SK-N-SH (cell line): Measurements from ENCODE around the gene QTRT2. TPM values are rescaled to one million over a fixed set of nuclear protein-coding genes. Genes with fewer than 3 reads are reported as not detected.

Experiments used
- CTCF ChIA-PET: fragments of 300-600, 350-600 bp; formaldehyde crosslinking; extraction: SDS; loops from one replicate; lab custom pipeline; 2021; lab: Yijun Ruan, JAX
- POLR2A ChIA-PET: fragments of 350-600 bp; sonication (Branson Sonifier 250); formaldehyde crosslinking; extraction: SDS; loops from one replicate; lab custom pipeline; 2020; ENCODE audit warnings: antibody characterized with exemption, inconsistent platforms; lab: Yijun Ruan, JAX
- DNase-seq: peaks from one replicate; pipeline ENCODE4 v3.0.0; 2012
- H2AFZ ChIP-seq: fragments of 200-600 bp; sonication (generic); 2 replicates; pipeline ENCODE4 v1.8.1; 2016; ENCODE audit warnings: antibody characterized with exemption, mild to moderate bottlenecking, low read depth
- H3F3A ChIP-seq: fragments of 200-600 bp; sonication (generic); replicated peaks from 2 replicates; pipeline ENCODE3; 2016; ENCODE audit warnings: antibody characterized with exemption, mild to moderate bottlenecking; ENCODE audit not compliant: insufficient read depth
- H3K27ac ChIP-seq, 2 experiments: fragments of 200-500 bp in 1 of 2; fragments of 200-600 bp in 1 of 2; sonication (Bioruptor generic) in 1 of 2; sonication (generic), shearing (Covaris generic) in 1 of 2; 2 replicates each; pipeline versions ENCODE4 v1.5.1 to v1.6.1; 2014 to 2016; ENCODE audit warnings: low read depth in 2 of 2, inconsistent platforms in 1 of 2, low read length in 1 of 2, mild to moderate bottlenecking in 1 of 2, mixed read lengths in 1 of 2
- H3K27me3 ChIP-seq: fragments of 200-600 bp; sonication (generic), shearing (Covaris generic); 2 replicates; pipeline ENCODE4 v1.6.1; 2016; ENCODE audit warnings: mixed run types; ENCODE audit not compliant: insufficient read depth
- H3K36me3 ChIP-seq, 2 experiments: fragments of 200-500 bp in 1 of 2; fragments of 200-600 bp in 1 of 2; sonication (Bioruptor generic) in 1 of 2; sonication (generic) in 1 of 2; replicated peaks in 1 of 2; 2 replicates each; pipeline versions ENCODE3 to v1.5.1; 2014 to 2016; ENCODE audit warnings: low read length in 1 of 2, mild to moderate bottlenecking in 1 of 2; ENCODE audit not compliant: insufficient read depth in 2 of 2, control insufficient read depth in 1 of 2
- H3K4me1 ChIP-seq, 2 experiments: fragments of 200-500 bp in 1 of 2; fragments of 200-600 bp in 1 of 2; sonication (Bioruptor generic) in 1 of 2; sonication (generic), shearing (Covaris generic) in 1 of 2; 2 replicates each; pipeline versions ENCODE4 v1.5.1 to v1.6.1; 2014 to 2016; ENCODE audit warnings: low read depth in 1 of 2, low read length in 1 of 2, mixed run types in 1 of 2; ENCODE audit not compliant: insufficient read depth in 2 of 2, control insufficient read depth in 1 of 2
- H3K4me2 ChIP-seq: fragments of 200-600 bp; sonication (generic), shearing (Covaris generic); 2 replicates; pipeline ENCODE4 v1.6.1; 2017; ENCODE audit warnings: mixed run types
- H3K4me3 ChIP-seq, 2 experiments: fragments of 200-500 bp in 1 of 2; fragments of 200-600 bp in 1 of 2; sonication (Bioruptor generic) in 1 of 2; sonication (generic), shearing (Covaris generic) in 1 of 2; 2 replicates each; pipeline versions ENCODE4 v1.5.1 to v1.8.1; 2014 to 2016; ENCODE audit warnings: low read depth in 2 of 2, inconsistent platforms in 1 of 2, low read length in 1 of 2, mild to moderate bottlenecking in 1 of 2, mixed read lengths in 1 of 2, moderate library complexity in 1 of 2
- H3K79me2 ChIP-seq: fragments of 200-600 bp; sonication (generic); 2 replicates; pipeline ENCODE4 v1.8.1; 2017; ENCODE audit warnings: mild to moderate bottlenecking; ENCODE audit not compliant: insufficient read depth
- H3K9ac ChIP-seq: fragments of 200-600 bp; sonication (generic); 2 replicates; pipeline ENCODE4 v1.6.1; 2017; ENCODE audit warnings: mixed run types
- H3K9me2 ChIP-seq: fragments of 200-600 bp; sonication (generic); 2 replicates; pipeline ENCODE4 v1.6.1; 2017; ENCODE audit warnings: mixed run types
- H3K9me3 ChIP-seq: fragments of 200-600 bp; sonication (generic); 2 replicates; pipeline ENCODE4 v1.6.1; 2017; ENCODE audit warnings: mixed run types, mild to moderate bottlenecking, moderate library complexity
- H4K20me1 ChIP-seq: fragments of 200-600 bp; sonication (generic); 2 replicates; pipeline ENCODE4 v1.6.1; 2017; ENCODE audit warnings: mild to moderate bottlenecking, mixed run types; ENCODE audit not compliant: insufficient read depth
- CHD2 ChIP-seq: fragments of 150-350 bp; IDR thresholded peaks from 2 replicates; pipeline ENCODE4 v1.6.1; 2018; ENCODE audit warnings: low read length; ENCODE audit not compliant: partially characterized antibody
- ELF1 ChIP-seq: IDR thresholded peaks from 2 replicates; pipeline ENCODE4 v1.4.0; 2012
- FOXM1 ChIP-seq: IDR thresholded peaks from 2 replicates; pipeline ENCODE4 v1.4.0; 2012; ENCODE audit warnings: low read depth, mild to moderate bottlenecking
- GABPA ChIP-seq: IDR thresholded peaks from 2 replicates; pipeline ENCODE4 v1.4.0; 2012; ENCODE audit warnings: low read depth, mild to moderate bottlenecking
- JUND ChIP-seq: IDR thresholded peaks from 2 replicates; pipeline ENCODE4 v1.4.0; 2012
- MAX ChIP-seq: IDR thresholded peaks from 2 replicates; pipeline ENCODE4 v1.4.0; 2012; ENCODE audit warnings: low read depth
- MEF2A ChIP-seq: IDR thresholded peaks from 2 replicates; pipeline ENCODE4 v1.4.0; 2012; ENCODE audit warnings: low read depth, borderline replicate concordance
- MXI1 ChIP-seq: IDR thresholded peaks from 2 replicates; pipeline ENCODE4 v1.6.1; 2012; ENCODE audit warnings: mild to moderate bottlenecking, low read depth, low read length, improper control_type of control experiment
- PBX3 ChIP-seq: IDR thresholded peaks from 2 replicates; pipeline ENCODE4; 2012
- REST ChIP-seq: IDR thresholded peaks from 2 replicates; pipeline ENCODE4 v1.6.1; 2012; ENCODE audit warnings: mild to moderate bottlenecking, low read depth, low read length, moderate library complexity
- SIN3A ChIP-seq: IDR thresholded peaks from 2 replicates; pipeline ENCODE4 v1.6.1; 2012; ENCODE audit warnings: low read depth, mild to moderate bottlenecking, low read length, moderate library complexity, borderline replicate concordance
- SMC3 ChIP-seq: IDR thresholded peaks from 2 replicates; pipeline ENCODE4 v1.6.1; 2012; ENCODE audit warnings: low read depth, low read length, improper control_type of control experiment
- TAF1 ChIP-seq: IDR thresholded peaks from 2 replicates; pipeline ENCODE4 v1.6.1; 2012; ENCODE audit warnings: low read depth, mild to moderate bottlenecking, low read length, moderate library complexity, borderline replicate concordance
- TCF12 ChIP-seq: IDR thresholded peaks from 2 replicates; pipeline ENCODE4 v1.4.0; 2012
- YY1 ChIP-seq: IDR thresholded peaks from 2 replicates; pipeline ENCODE4 v1.4.0; 2012; ENCODE audit warnings: low read depth, mild to moderate bottlenecking
- ZBTB33 ChIP-seq: IDR thresholded peaks from 2 replicates; pipeline ENCODE4 v1.4.0; 2012; ENCODE audit warnings: low read depth, borderline replicate concordance
- WGBS: methylation state at CpG from one replicate; pipeline ENCODE4 v1.1.6; 2017; ENCODE audit warnings: low lambda C conversion rate; 5-methylcytosine and 5-hydroxymethylcytosine counted together
- polyA plus RNA-seq, 3 experiments: library from polyadenylated mRNA; depleted of rRNA; stranded (reverse); fragments of >200 nt; gene quantifications; 2 replicates each; pipeline ENCODE4 v1.2.3, GENCODE V29; 2012

QTRT2 gene
- polyA plus RNA-seq, 1 of the 3 experiments (the other 2 are of a cell fraction) = 6.2 TPM

- Histone ChIP-seq H3K9me3 (no peaks in the 10 kb centered on the region), H2AFZ (peak overlapping the region; percentile 31; the same call in 1 of the 2 replicates), H3K27me3 (no peaks in the 10 kb centered on the region), H3K4me2 (no peak overlapping the region), H4K20me1 (no peaks in the 10 kb centered on the region), H3K4me1 (no peaks in the 10 kb centered on the region), H3K79me2 (no peaks in the 10 kb centered on the region), H3K9ac (no peak overlapping the region), H3F3A (peaks cover 4% of the 10 kb centered on the region), H3K9me2 (no peaks in the 10 kb centered on the region), H3K27ac (no peak overlapping the region), H3K36me3 (peaks cover 15 to 35% of the 10 kb centered on the region in 2 experiments), H3K4me3 (no peak overlapping the region)
- POLR2A ChIA-PET = no interaction called here
- DNase-seq = no peak
- CTCF ChIA-PET = no interaction called here
- TF ChIP-seq CHD2 (no peak), MXI1 (no peak), YY1 (no peak), REST (no peak), GABPA (no peak), TAF1 (no peak), TCF12 (no peak), ELF1 (no peak), JUND (no peak), MEF2A (no peak), SMC3 (no peak), FOXM1 (no peak), ZBTB33 (no peak), MAX (no peak), SIN3A (no peak), PBX3 (no peak)
- WGBS = 91% methylated on average over 3 of the region's 3 CpGs
These were observed 20.6 kb upstream of the QTRT2 start for GRCh38 chr3:114035896-114036295.
